GM23248 (cell line): ENCODE results near the gene IFT25. TPM values are rescaled to one million over a fixed set of nuclear protein-coding genes. Genes with fewer than 3 reads are reported as not detected.

Experiments used
- DNase-seq: peaks from one replicate; pipeline ENCODE4 v3.0.0-alpha.2; 2015
- H2AFZ ChIP-seq: fragments of 200-600 bp; sonication (generic); 2 replicates; pipeline ENCODE4 v1.6.1; 2016; ENCODE audit warnings: antibody characterized with exemption
- H3F3A ChIP-seq: fragments of 200-600 bp; sonication (generic); 2 replicates; pipeline ENCODE4 v1.6.1; 2016; ENCODE audit warnings: mild to moderate bottlenecking, antibody characterized with exemption, mixed run types; ENCODE audit not compliant: insufficient read depth
- H3K27ac ChIP-seq: fragments of 200-600 bp; sonication (generic); 2 replicates; pipeline ENCODE4 v1.5.1; 2016; ENCODE audit warnings: mild to moderate bottlenecking
- H3K27me3 ChIP-seq: fragments of 200-600 bp; sonication (generic); replicated peaks from 2 replicates; pipeline ENCODE4 v1.6.1; 2016; ENCODE audit warnings: mild to moderate bottlenecking; ENCODE audit not compliant: insufficient read depth
- H3K36me3 ChIP-seq: fragments of 200-600 bp; sonication (generic); 2 replicates; pipeline ENCODE4 v1.6.1; 2016; ENCODE audit warnings: low read depth, mild to moderate bottlenecking
- H3K4me1 ChIP-seq: fragments of 200-600 bp; sonication (generic); 2 replicates; pipeline ENCODE4 v1.6.1; 2016; ENCODE audit warnings: mild to moderate bottlenecking; ENCODE audit not compliant: insufficient read depth
- H3K4me2 ChIP-seq: fragments of 200-600 bp; sonication (generic); one replicate; pipeline ENCODE4 v1.6.1; 2016; ENCODE audit warnings: mild to moderate bottlenecking; ENCODE audit not compliant: unreplicated experiment
- H3K4me3 ChIP-seq: fragments of 200-600 bp; sonication (generic); 2 replicates; pipeline ENCODE4 v1.5.1; 2016; ENCODE audit warnings: mild to moderate bottlenecking
- H3K79me2 ChIP-seq: fragments of 200-600 bp; sonication (generic); 2 replicates; pipeline ENCODE4 v1.6.1; 2016; ENCODE audit warnings: mild to moderate bottlenecking; ENCODE audit not compliant: insufficient read depth
- H3K9ac ChIP-seq: fragments of 200-600 bp; sonication (generic); 2 replicates; pipeline ENCODE4 v1.6.1; 2016; ENCODE audit warnings: mild to moderate bottlenecking
- H3K9me2 ChIP-seq: fragments of 200-600 bp; sonication (generic); 2 replicates; pipeline ENCODE4 v1.6.1; 2016; ENCODE audit warnings: mixed run types, mild to moderate bottlenecking, moderate library complexity; ENCODE audit not compliant: insufficient read depth
- H3K9me3 ChIP-seq: fragments of 200-600 bp; sonication (generic); one replicate; pipeline ENCODE4 v1.6.1; 2017; ENCODE audit warnings: low read depth
- H4K20me1 ChIP-seq: fragments of 200-600 bp; sonication (generic); 2 replicates; pipeline ENCODE4 v1.6.0; 2016; ENCODE audit not compliant: insufficient read depth
- EZH2 ChIP-seq: fragments of 200-600 bp; sonication (generic); IDR thresholded peaks from 2 replicates; pipeline ENCODE4 v1.6.1; 2018; ENCODE audit warnings: antibody characterized with exemption, mild to moderate bottlenecking; ENCODE audit not compliant: insufficient read depth, poor library complexity, severe bottlenecking
- EZH2phosphoT487 ChIP-seq: fragments of 200-600 bp; sonication (generic); IDR thresholded peaks from 2 replicates; pipeline ENCODE4 v1.6.1; 2018; ENCODE audit warnings: antibody characterized with exemption, moderate library complexity, mild to moderate bottlenecking, low read depth; ENCODE audit not compliant: insufficient read depth
- WGBS, 2 experiments: methylation state at CpG; one replicate each; pipeline ENCODE4 v1.1.6; 2015 to 2017; ENCODE audit warnings: low lambda C conversion rate in 2 of 2, low coverage in 1 of 2; ENCODE audit errors: missing lambda C conversion rate in 2 of 2; 5-methylcytosine and 5-hydroxymethylcytosine counted together
- in situ Hi-C: fragments of 300-500 bp; cut with MboI; formaldehyde crosslinking; loops from 2 replicates; pipeline ENCODE4 v1.15.0; 2020
- polyA plus RNA-seq: library from polyadenylated mRNA; unstranded; fragments of >200 nt; fragmentation: Nextera tagmentation; extraction: Ambion mirVana; gene quantifications from 2 replicates; pipeline ENCODE4 v1.2.1, GENCODE V29; 2016
- total RNA-seq: library from RNA; depleted of rRNA; stranded (reverse); fragments of >200 nt; shearing (Covaris generic); gene quantifications from 2 replicates; pipeline ENCODE4 v1.2.3, GENCODE V29; 2014

The IFT25 gene
- total and polyA plus RNA-seq, 2 experiments from 2014 or later: 18.4 to 65.2 TPM

GRCh38 chr1:53959664-53960250 is 14.3 kb upstream of the IFT25 start:
- Histone ChIP-seq H3K27me3 (no peaks in the 10 kb centered on the region), H3K4me2 (no peak overlapping the region), H3K36me3 (peaks cover 42% of the 10 kb centered on the region), H3K9ac (no peak overlapping the region), H3K79me2 (peaks cover 49% of the 10 kb centered on the region), H3K27ac (no peak overlapping the region), H3K4me1 (peaks cover 19% of the 10 kb centered on the region), H3K9me3 (no peaks in the 10 kb centered on the region), H2AFZ (no peak overlapping the region), H3K4me3 (no peak overlapping the region), H4K20me1 (no peaks in the 10 kb centered on the region), H3F3A (peaks cover 19% of the 10 kb centered on the region), H3K9me2 (no peaks in the 10 kb centered on the region)
- peak; percentile 47 for DNase-seq
- in situ Hi-C loops: no loop called here
- no peak for TF ChIP-seq EZH2

DNA sequence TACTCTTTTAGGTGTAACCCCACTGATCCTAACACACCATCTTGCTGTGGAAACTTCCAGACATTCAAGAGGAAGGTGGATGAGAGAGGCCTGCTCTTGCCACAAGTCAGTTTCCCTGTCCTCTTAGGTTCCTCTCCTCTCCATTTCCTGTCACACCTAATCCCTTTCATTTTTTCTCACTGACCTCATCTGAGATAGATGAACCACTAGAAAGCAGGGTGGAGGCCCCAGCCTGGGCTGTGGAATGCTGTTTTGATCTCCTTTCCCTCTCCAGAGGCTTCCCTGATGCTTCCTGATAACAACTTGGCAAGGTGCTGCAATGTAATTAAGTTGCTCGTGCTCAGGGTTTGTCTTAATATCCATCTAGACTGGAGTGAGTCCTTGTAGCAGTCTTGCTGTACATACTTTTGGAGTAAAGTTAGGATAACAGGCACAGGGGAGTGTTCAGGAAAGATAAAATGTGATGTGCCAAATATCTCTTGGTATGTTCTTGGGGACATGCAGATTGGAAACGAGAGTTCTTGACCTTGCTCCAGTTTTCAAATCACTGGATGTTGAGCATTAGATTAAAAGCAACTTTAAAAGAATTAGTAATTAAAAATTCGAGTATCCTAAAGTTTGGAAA is 11.8 kb upstream of the IFT25 start:
- DNase-seq: peak; percentile 53
- Histone ChIP-seq H3K79me2 (peaks cover 73% of the 10 kb centered on the region), H3K36me3 (peaks cover 54% of the 10 kb centered on the region), H4K20me1 (no peaks in the 10 kb centered on the region), H3K4me1 (peaks cover 19% of the 10 kb centered on the region), H3K9ac (peak overlapping the region; percentile 48), H3K9me3 (no peaks in the 10 kb centered on the region), H3F3A (peaks cover 27% of the 10 kb centered on the region), H3K27ac (peak overlapping the region; percentile 61), H3K4me3 (peak overlapping the region; percentile 45; the same call in 1 of the 2 replicates), H3K4me2 (peak overlapping the region; percentile 62), H2AFZ (peak overlapping the region; percentile 52), H3K27me3 (no peaks in the 10 kb centered on the region), H3K9me2 (no peaks in the 10 kb centered on the region)
- no peak for TF ChIP-seq EZH2phosphoT487
- TF ChIP-seq EZH2: no peak
- WGBS, 2 experiments: 36% methylated on average over 3 of the region's 3 CpGs
- in situ Hi-C loops: no loop called here

GRCh38 chr1:53956308-53957168 is 11.0 kb upstream of the IFT25 start:
- Histone ChIP-seq H3K4me3 (peak overlapping the region; percentile 45; the same call in 1 of the 2 replicates), H3K4me2 (peak overlapping the region; percentile 62), H3F3A (peaks cover 27% of the 10 kb centered on the region), H3K4me1 (peaks cover 19% of the 10 kb centered on the region), H2AFZ (peak overlapping the region; percentile 52), H3K9ac (peak overlapping the region; percentile 48), H3K27me3 (no peaks in the 10 kb centered on the region), H3K9me2 (no peaks in the 10 kb centered on the region), H3K79me2 (peaks cover 81% of the 10 kb centered on the region), H3K9me3 (no peaks in the 10 kb centered on the region), H4K20me1 (no peaks in the 10 kb centered on the region), H3K36me3 (peaks cover 50% of the 10 kb centered on the region), H3K27ac (peak overlapping the region; percentile 61)
- in situ Hi-C loops: no loop called here
- WGBS, 2 experiments: 77 to 78% methylated on average over 3 of the region's 3 CpGs
- no peak for TF ChIP-seq EZH2phosphoT487
- TF ChIP-seq EZH2: no peak
- DNase-seq: peak; percentile 44

DNA sequence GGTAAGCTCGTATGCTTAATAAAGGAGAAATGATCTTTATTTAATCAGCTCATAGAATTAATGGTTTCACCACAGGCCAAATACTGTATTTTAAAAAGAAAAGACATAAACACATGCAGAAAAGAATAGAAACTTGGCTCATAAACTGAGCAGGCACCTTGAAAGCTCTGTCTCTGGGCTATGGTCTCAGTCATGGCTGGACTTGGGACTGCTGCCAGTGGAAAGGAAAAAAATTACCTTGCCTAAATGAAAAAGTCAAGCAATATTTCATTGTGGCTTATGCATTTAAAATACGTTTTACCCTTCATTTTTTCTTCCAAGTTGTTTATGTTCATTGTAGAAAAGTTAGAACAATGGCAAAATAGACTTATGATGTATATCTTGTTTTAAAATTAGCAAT is 8.6 kb upstream of the IFT25 start:
- peaks cover 29% of the 10 kb centered on the region for H3K36me3 ChIP-seq

More for the DNA sequence above, 8.6 kb upstream of the IFT25 start:
- Histone ChIP-seq H3K79me2 (peaks cover 83% of the 10 kb centered on the region), H3K27ac (no peak overlapping the region), H3K4me1 (peaks cover 19% of the 10 kb centered on the region), H3F3A (peaks cover 27% of the 10 kb centered on the region), H3K9me3 (no peaks in the 10 kb centered on the region), H4K20me1 (no peaks in the 10 kb centered on the region), H3K9me2 (no peaks in the 10 kb centered on the region), H3K4me2 (no peak overlapping the region), H3K9ac (no peak overlapping the region), H3K4me3 (no peak overlapping the region), H3K27me3 (no peaks in the 10 kb centered on the region), H2AFZ (no peak overlapping the region)
- WGBS, 2 experiments: 85 to 88% methylated on average over 2 of the region's 2 CpGs
- in situ Hi-C loops: no loop called here
- DNase-seq: no peak
- TF ChIP-seq EZH2phosphoT487 (no peak), EZH2 (no peak)
